Measurements from ENCODE around the gene ZNF25. TPM values are rescaled to one million over a fixed set of nuclear protein-coding genes. Genes with fewer than 3 reads are reported as not detected.

The ZNF25 gene
- polyA plus RNA-seq (2011; rRNA removed): 6.5 and 7.3 TPM in 2 replicates
- polyA plus RNA-seq (2012; cell fraction: cytosol; rRNA removed): 0.85 and 1.0 TPM in 2 replicates
- 0.58 and 0.95 TPM in 2 replicates for polyA plus RNA-seq (2012; cell fraction: nucleus; rRNA removed)
- 2.7 to 2.9 TPM (median 2.7 TPM) in 3 replicates for polyA plus RNA-seq (2017; fragmentation: RNase III; extraction: RNeasy Plus Mini Kit Qiagen cat#74134 plus additional on column Dnase treatment)
- polyA minus RNA-seq (2011; rRNA and poly(A)+ RNA removed): 1.8 and 2.0 TPM in 2 replicates

DNA sequence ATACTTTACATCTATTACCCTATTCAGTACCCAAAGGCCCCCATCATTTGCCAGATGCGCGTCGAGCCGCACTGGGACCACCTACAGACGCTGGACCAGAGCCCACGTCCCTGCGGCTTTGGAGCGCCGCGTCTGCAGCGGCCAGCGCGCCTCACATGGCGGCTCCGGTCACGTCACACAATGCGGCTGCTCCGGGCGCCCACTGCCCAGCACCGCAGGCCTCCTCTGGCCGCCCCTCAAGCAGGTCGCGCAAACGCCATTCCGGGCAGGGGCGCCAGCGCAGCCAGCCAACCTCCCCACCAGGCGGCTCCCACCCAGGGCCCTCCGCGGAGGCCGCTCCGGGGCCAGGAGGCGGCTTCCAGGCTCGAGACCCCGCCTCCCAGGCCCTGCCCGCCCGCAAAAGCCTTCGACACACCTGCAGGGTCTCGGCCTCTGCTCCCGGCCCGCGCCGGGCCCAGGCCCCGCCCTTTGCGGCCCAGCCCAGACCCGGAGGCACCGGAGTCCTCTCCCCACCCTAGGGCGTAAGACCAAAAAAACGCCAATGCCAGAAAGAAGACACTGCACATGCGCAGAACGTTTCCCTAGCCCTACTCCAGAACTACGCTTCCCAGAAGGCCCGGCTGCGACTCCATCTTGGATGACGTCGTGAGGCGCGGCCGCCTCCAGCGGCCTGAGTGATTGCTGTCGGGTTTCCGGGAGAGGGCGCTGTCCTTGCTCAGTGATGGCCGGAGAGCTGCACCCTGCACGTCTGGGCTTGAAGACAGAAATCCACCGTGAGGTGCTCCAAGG lies at the start of gene ZNF25:
Gene ZNF25, minus strand, starts transcription at position 557 of the 789 bp plus-strand sequence. CDS start 4,925 bp downstream, outside the sequence.
- ChIA-PET CTCF (interaction anchor here (0.6 to 2.2 kb wide), 20 partner anchors 9 to 170 kb away, joined by 3 to 10 read pairs (median 4); partner anchors contain the start of genes ZNF248, ZNF33A and ZNF37A), POLR2A (interaction anchor here (1.0 to 1.8 kb wide), 4 partner anchors 34 to 426 kb away, joined by 4 to 11 read pairs (median 8); partner anchors contain the start of genes ZNF33A and ZNF37A)
- Histone ChIP-seq H3K4me1 (peaks cover 4% of the 10 kb centered on the region; the same call in 1 of the 3 replicates), H3K4me3 (peak within 1 kb of the TSS; percentile 58), H3K27ac (peak within 1 kb of the TSS; percentile 80 to 92), H3K9me3 (peaks cover 18% of the 10 kb centered on the region; the same call in 2 of the 3 replicates), H3K4me2 (peak within 1 kb of the TSS; percentile 90)
- TF ChIP-seq TP53 (CRISPR knock-in tag; IDR thresholded peaks at IDR 0.05) (no peak), ESRRA (IDR thresholded peaks at IDR 0.05; ENCODE audit: borderline replicate concordance, low read length) (no peak), EP300 (IDR thresholded peaks at IDR 0.05) (no peak), SREBF2 (IDR thresholded peaks at IDR 0.05) (no peak), SMC3 (IDR thresholded peaks at IDR 0.05) (peak; percentile 75), POLR2A (IDR thresholded peaks at IDR 0.05; ENCODE audit: low read length) (peak; percentile 83), ZNF302 (CRISPR knock-in tag; IDR thresholded peaks at IDR 0.05) (no peak), ZC3H11A (IDR thresholded peaks at IDR 0.05) (no peak), CBX8 (IDR thresholded peaks at IDR 0.05) (no peak), JUNB (IDR thresholded peaks at IDR 0.05) (no peak), PHF8 (IDR thresholded peaks at IDR 0.05; ENCODE audit: borderline replicate concordance, low read depth) (peak; percentile 96), ZFP36 (IDR thresholded peaks at IDR 0.05; ENCODE audit: borderline replicate concordance, partially characterized antibody) (no peak), BHLHE40 (IDR thresholded peaks at IDR 0.05; ENCODE audit: low read depth, low read length) (no peak), EHF (CRISPR knock-in tag; IDR thresholded peaks at IDR 0.05) (no peak), ZSCAN20 (CRISPR knock-in tag; IDR thresholded peaks at IDR 0.05) (no peak), JUN (IDR thresholded peaks at IDR 0.05) (peak; percentile 61 to 79; a peak in 4 of 5 replicates), RAD21 (conservative IDR thresholded peaks at IDR 0.05 in 1 of 2, IDR thresholded peaks at IDR 0.05 in 1 of 2) (peak; percentile 59 to 70), NPAS2 (CRISPR knock-in tag; IDR thresholded peaks at IDR 0.05; ENCODE audit: borderline replicate concordance) (no peak), NR3C1 (IDR thresholded peaks at IDR 0.05) (no peak), HOXB5 (CRISPR knock-in tag; IDR thresholded peaks at IDR 0.05) (no peak)
- TF ChIP-seq, protein P1, sequence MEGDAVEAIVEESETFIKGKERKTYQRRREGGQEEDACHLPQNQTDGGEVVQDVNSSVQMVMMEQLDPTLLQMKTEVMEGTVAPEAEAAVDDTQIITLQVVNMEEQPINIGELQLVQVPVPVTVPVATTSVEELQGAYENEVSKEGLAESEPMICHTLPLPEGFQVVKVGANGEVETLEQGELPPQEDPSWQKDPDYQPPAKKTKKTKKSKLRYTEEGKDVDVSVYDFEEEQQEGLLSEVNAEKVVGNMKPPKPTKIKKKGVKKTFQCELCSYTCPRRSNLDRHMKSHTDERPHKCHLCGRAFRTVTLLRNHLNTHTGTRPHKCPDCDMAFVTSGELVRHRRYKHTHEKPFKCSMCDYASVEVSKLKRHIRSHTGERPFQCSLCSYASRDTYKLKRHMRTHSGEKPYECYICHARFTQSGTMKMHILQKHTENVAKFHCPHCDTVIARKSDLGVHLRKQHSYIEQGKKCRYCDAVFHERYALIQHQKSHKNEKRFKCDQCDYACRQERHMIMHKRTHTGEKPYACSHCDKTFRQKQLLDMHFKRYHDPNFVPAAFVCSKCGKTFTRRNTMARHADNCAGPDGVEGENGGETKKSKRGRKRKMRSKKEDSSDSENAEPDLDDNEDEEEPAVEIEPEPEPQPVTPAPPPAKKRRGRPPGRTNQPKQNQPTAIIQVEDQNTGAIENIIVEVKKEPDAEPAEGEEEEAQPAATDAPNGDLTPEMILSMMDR (IDR thresholded peaks at IDR 0.05): peak; percentile 92
- TF ChIP-seq, protein P2, sequence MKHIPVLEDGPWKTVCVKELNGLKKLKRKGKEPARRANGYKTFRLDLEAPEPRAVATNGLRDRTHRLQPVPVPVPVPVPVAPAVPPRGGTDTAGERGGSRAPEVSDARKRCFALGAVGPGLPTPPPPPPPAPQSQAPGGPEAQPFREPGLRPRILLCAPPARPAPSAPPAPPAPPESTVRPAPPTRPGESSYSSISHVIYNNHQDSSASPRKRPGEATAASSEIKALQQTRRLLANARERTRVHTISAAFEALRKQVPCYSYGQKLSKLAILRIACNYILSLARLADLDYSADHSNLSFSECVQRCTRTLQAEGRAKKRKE (CRISPR knock-in tag; IDR thresholded peaks at IDR 0.05; ENCODE audit: low read depth): no peak
- TF ChIP-seq, protein P3, sequence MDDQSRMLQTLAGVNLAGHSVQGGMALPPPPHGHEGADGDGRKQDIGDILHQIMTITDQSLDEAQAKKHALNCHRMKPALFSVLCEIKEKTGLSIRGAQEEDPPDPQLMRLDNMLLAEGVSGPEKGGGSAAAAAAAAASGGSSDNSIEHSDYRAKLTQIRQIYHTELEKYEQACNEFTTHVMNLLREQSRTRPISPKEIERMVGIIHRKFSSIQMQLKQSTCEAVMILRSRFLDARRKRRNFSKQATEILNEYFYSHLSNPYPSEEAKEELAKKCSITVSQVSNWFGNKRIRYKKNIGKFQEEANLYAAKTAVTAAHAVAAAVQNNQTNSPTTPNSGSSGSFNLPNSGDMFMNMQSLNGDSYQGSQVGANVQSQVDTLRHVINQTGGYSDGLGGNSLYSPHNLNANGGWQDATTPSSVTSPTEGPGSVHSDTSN (IDR thresholded peaks at IDR 0.05): 0 out of 2 replicates have a peak, but pooled peaks have one; percentile 17
- TF ChIP-seq, protein P4, sequence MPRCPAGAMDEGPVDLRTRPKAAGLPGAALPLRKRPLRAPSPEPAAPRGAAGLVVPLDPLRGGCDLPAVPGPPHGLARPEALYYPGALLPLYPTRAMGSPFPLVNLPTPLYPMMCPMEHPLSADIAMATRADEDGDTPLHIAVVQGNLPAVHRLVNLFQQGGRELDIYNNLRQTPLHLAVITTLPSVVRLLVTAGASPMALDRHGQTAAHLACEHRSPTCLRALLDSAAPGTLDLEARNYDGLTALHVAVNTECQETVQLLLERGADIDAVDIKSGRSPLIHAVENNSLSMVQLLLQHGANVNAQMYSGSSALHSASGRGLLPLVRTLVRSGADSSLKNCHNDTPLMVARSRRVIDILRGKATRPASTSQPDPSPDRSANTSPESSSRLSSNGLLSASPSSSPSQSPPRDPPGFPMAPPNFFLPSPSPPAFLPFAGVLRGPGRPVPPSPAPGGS (IDR thresholded peaks at IDR 0.05): peak; percentile 52; the same call in 2 of the 3 replicates
- TF ChIP-seq, protein P5, sequence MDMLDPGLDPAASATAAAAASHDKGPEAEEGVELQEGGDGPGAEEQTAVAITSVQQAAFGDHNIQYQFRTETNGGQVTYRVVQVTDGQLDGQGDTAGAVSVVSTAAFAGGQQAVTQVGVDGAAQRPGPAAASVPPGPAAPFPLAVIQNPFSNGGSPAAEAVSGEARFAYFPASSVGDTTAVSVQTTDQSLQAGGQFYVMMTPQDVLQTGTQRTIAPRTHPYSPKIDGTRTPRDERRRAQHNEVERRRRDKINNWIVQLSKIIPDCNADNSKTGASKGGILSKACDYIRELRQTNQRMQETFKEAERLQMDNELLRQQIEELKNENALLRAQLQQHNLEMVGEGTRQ (IDR thresholded peaks at IDR 0.05): no peak
- TF ChIP-seq, protein P6, sequence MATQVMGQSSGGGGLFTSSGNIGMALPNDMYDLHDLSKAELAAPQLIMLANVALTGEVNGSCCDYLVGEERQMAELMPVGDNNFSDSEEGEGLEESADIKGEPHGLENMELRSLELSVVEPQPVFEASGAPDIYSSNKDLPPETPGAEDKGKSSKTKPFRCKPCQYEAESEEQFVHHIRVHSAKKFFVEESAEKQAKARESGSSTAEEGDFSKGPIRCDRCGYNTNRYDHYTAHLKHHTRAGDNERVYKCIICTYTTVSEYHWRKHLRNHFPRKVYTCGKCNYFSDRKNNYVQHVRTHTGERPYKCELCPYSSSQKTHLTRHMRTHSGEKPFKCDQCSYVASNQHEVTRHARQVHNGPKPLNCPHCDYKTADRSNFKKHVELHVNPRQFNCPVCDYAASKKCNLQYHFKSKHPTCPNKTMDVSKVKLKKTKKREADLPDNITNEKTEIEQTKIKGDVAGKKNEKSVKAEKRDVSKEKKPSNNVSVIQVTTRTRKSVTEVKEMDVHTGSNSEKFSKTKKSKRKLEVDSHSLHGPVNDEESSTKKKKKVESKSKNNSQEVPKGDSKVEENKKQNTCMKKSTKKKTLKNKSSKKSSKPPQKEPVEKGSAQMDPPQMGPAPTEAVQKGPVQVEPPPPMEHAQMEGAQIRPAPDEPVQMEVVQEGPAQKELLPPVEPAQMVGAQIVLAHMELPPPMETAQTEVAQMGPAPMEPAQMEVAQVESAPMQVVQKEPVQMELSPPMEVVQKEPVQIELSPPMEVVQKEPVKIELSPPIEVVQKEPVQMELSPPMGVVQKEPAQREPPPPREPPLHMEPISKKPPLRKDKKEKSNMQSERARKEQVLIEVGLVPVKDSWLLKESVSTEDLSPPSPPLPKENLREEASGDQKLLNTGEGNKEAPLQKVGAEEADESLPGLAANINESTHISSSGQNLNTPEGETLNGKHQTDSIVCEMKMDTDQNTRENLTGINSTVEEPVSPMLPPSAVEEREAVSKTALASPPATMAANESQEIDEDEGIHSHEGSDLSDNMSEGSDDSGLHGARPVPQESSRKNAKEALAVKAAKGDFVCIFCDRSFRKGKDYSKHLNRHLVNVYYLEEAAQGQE (IDR thresholded peaks at IDR 0.05): no peak
- TF ChIP-seq, protein P7, sequence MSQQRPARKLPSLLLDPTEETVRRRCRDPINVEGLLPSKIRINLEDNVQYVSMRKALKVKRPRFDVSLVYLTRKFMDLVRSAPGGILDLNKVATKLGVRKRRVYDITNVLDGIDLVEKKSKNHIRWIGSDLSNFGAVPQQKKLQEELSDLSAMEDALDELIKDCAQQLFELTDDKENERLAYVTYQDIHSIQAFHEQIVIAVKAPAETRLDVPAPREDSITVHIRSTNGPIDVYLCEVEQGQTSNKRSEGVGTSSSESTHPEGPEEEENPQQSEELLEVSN (IDR thresholded peaks at IDR 0.05; ENCODE audit: borderline replicate concordance, low read depth): peak; percentile 32; the same call in 1 of the 2 replicates
- ATAC-seq (peak; percentile 96 to 98), DNase-seq (ENCODE audit: low read depth in 1 of 2, low spot score in 1 of 2) (peak; percentile 94 to 99), FAIRE-seq (peak; percentile 82)
- WGBS (ENCODE audit: missing lambda C conversion rate): 2% methylated on average over 34 of the region's 66 CpGs

All from A549 (cell line).